Measurements from ENCODE around the gene LRRC4. TPM values are rescaled to one million over a fixed set of nuclear protein-coding genes. Genes with fewer than 3 reads are reported as not detected.
A peak's percentile ranks its signal among the peaks of the same experiment; 100 is the strongest.

Gene LRRC4, protein sequence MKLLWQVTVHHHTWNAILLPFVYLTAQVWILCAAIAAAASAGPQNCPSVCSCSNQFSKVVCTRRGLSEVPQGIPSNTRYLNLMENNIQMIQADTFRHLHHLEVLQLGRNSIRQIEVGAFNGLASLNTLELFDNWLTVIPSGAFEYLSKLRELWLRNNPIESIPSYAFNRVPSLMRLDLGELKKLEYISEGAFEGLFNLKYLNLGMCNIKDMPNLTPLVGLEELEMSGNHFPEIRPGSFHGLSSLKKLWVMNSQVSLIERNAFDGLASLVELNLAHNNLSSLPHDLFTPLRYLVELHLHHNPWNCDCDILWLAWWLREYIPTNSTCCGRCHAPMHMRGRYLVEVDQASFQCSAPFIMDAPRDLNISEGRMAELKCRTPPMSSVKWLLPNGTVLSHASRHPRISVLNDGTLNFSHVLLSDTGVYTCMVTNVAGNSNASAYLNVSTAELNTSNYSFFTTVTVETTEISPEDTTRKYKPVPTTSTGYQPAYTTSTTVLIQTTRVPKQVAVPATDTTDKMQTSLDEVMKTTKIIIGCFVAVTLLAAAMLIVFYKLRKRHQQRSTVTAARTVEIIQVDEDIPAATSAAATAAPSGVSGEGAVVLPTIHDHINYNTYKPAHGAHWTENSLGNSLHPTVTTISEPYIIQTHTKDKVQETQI
- total RNA-seq (2014; rRNA removed): 0.38 and 0.98 TPM in 2 replicates
- polyA plus RNA-seq (2012): 2.0 TPM

DNA sequence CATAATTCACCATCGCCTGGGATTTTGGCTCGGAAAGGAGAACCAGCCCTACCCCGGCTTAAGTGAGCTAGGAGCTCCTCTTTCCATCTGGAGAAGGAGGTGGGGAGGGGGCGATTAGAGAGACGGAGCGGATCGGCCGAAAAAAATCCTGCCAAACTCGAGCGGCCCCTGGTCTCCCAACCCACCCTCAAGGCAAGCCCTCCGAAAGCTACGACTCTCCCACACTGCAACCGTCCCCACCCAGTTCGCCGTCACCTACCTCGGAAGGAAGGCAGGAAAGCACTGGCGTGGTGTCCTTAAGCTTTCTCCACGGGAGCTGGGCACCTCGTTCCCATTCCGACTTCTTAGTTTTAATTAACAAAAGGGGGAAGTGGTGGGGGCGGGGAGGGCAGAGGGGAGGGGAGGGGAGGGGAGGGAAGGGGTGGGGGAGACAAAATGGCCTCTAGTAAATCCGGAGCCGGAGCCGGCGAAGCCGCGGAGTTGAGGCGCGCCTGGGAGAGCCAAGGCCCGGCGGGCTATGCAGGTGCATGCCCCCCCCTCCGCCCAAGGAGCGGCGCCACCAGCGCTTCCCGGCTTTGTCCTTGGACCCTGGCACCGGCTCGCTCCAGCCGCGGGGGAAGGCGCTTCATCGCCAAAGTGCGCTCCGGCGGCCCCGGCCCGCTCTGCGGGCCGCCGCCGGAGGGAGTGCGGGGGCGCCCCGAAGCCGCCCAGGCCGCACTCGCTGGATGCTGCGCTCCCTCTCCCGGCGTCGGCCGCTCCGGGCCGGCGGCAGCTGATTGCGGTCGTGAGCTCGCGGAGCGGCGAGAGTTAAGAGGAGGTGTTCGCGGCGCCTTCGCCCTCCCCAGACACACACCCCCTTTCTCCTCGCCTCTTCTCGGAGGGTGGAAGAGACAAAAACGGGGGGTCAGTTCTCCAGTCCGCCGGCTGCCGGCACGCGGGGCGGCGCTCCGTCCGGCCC lies at the start of gene LRRC4:
TSS of gene LRRC4 (minus strand) at position 784 of the 958 bp plus-strand sequence. CDS start 797 bp downstream, outside the sequence.
- peak; percentile 59 for DNase-seq (ENCODE audit: low read depth)

- DNase-seq (ENCODE audit: low read depth): no peak
Observed at GRCh38 chr7:128080169-128080568, 48.9 kb upstream of the LRRC4 start.

GRCh38 chr7:128078309-128078708 lies 47.1 kb upstream of the LRRC4 start:
- no peak for DNase-seq (ENCODE audit: low read depth)

DNA sequence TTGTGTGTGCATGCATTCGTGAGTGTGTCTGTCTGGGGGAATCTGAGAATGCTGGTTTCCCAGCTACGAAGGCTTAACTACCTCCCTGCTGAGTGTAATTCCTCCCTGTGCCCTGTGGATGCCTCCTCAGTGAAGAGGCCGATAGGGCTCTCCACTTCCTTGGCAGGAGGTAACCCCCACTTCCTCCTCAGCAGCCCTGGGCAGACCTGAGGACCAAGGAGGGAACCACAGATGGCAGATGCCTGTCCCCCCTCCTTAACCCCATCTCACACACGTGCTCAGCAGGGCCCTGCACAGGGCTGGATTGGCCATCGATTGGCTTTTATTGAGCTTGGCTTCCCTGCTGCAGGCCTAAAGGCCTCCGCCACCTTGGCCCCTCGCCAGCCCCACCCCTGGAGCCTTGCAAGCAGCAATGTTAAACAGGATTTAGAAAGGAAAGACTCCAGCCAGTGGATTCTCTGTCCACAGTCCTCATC lies 45.6 kb upstream of the LRRC4 start:
- no peak for DNase-seq (ENCODE audit: low read depth)

DNA sequence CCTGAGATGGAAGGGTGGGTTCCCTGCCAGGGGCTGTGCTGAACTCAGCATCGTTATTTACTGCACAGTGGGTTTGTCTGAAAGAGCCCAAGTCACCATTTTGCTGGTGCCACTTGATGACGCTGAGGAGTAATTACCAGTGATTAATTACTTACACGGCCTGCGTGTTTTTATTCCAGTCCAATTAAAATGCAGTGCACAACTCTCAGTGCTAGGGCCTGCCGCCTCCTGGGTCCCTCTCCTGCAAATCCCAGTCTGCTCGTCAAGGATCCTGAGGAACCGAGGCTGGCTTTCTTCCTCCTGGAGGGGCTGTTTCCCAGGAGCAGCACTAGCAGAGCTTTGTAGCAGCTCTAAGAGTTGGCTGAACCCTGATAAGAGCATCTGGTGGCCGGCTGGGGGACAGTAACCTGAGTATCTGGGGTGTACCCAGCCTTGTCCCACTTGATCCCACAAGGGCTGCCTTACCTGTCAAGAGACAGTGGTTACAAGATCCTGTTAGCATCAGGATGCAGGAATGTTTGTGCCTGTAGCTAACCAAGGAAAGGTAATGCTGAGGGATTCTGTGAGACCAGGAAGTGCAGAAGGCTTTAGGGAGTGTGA lies 45.1 kb upstream of the LRRC4 start:
- no peak for DNase-seq (ENCODE audit: low read depth)

- DNase-seq (ENCODE audit: low read depth): no peak
Observed at GRCh38 chr7:128075242-128076095, 44.2 kb upstream of the LRRC4 start.

DNA sequence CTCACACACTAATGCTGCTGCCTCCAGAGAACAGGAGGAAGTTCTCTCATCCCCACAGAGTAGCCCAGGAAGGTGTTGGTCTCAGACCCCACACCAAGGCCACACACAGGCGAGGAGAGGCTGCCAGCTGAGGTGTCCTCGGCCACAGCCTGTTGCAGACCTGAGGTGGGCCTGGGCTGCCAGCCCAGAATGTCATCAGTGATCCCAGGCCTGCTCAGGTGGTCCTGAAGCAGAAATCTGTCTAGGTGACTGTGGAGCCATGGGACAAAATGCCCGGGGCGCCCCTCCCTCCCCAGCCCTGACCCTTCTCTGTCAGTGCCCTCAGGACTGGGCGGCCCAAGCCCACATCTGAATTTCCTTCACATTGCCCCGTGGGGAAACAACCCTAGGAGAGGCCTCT lies 43.5 kb upstream of the LRRC4 start:
- no peak for DNase-seq (ENCODE audit: low read depth)

DNA sequence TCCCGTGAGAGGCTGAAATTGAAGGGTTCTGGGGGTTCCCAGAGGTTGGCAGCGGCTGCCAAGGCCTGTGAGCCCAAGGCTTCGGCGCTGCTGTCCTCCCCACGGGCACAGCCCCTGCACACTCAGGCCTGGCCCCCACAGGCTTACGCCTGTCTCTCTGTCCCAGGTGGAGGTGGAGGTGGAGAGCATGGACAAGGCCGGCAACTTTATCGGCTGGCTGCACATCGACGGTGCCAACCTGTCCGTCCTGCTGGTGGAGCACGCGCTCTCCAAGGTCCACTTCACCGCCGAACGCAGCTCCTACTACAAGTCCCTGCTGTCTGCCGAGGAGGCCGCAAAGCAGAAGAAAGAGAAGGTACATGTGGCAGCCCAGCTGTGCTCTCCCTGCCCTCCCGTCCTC lies 43.1 kb upstream of the LRRC4 start:
- no peak for DNase-seq (ENCODE audit: low read depth)

DNA sequence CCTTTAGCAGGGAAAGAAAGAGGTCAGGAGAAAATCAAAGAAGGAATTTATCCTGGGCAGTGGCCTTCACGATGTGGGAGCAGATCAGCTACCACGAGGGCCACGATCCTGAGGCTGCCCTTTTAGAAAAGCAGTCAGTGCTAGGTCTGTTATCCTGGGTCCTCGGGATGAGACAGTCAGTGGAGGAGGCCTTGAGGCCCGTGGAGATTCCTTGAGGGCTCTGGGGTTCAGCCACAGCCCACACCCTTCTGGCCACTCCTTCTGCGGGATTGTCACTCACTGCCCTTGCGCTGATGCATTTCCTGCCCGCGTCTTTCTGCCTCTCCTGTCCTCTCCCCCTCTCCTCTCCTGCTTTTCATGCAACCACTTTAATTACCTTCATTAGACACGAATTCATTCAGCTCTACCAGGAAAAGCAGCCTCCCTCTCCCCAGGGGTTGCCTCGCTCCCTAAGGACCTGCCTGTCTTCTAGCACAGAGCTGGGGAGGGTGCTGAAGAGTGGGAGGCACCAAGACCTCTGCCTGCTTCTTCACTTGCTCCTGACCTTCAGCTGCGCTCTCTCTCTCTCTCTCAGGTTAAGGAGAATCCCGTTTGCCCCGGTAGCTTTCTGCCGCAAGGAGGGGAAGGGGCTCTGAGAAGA lies 42.6 kb upstream of the LRRC4 start:
- DNase-seq (ENCODE audit: low read depth): no peak

GRCh38 chr7:128071801-128072200 lies 40.6 kb upstream of the LRRC4 start:
- DNase-seq (ENCODE audit: low read depth): no peak

GRCh38 chr7:128071376-128071775 lies 40.1 kb upstream of the LRRC4 start:
- no peak for DNase-seq (ENCODE audit: low read depth)

- no peak for DNase-seq (ENCODE audit: low read depth)
Observed at GRCh38 chr7:128069373-128070364, 38.4 kb upstream of the LRRC4 start.

DNA sequence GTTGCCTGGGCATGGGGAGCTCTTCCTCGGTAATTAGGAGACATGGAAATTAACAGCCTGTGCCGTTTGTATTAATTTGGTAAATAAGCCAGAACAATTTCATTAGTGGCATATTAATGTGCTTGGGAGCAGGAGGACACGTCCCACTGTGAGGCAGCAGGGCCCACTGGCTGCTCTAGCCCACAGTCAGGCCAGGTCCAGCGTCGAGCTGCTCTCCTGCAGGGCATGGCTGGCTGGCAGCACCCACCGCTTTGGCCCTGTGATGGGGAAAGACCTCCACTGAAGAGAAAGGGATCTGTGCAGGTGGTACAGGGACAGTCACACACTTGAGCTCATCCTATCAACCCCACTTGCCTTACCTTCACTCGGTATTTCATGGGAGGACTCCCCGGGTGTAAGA lies 37.5 kb upstream of the LRRC4 start:
- no peak for DNase-seq (ENCODE audit: low read depth)

DNA sequence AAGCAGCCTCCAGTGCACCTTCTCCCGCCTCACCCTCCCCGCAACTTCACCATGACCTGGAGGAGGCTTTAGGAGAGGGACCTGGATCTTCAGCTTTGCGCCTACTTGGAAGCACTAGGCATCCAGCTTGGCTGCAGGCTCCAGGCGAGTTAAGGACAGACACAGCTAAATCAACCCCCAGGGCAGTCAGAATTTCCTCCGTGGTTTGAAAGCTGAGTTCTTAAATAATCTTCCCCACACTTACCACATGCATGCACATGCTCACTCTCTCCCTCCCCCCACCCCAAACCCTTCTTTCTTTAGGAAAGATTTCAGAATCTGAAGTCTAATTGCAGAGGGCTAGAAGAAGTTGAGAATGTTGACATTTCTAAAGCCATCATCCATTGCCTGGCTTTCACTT lies 36.7 kb upstream of the LRRC4 start:
- DNase-seq (ENCODE audit: low read depth): no peak

DNA sequence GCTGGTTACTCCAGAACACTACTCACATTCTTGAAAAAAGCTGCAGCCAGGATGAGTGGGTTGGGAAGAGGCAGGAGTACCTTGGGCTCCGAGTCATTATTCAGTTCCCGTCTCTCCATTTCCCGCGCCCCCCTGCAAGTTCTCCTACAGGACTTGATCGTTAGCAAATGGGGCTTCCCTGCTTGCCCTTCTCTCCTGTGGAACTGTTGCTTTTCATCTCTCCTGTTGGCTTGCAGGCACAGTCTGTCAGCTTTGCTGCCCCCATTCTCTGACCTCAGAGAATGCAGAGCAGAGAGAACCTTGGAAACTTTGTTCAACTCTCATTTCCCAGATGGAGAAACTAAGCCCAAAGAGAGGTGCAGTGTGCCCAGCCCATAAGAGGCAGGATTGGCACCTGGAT lies 35.6 kb upstream of the LRRC4 start:
- DNase-seq (ENCODE audit: low read depth): no peak

DNA sequence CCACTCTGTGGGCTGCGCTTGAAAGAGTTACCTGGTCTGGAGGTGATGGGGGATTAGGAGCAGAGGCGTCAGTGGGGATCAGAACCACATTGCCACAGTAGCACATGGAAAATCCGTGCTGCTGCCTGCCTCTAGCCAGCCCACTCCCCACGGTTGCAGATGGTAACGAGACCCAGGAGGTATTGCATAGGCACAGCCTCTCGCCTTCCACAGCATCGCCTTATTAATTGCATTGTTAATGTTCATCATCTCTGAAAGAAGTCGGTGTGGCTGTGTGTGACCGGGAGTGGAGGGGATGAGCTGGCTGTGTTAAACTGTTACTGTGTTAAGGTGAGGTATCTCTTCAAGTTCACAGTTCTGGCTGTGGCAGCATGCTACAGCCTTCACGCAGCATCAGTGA lies 35.2 kb upstream of the LRRC4 start:
- DNase-seq (ENCODE audit: low read depth): no peak

GRCh38 chr7:128065872-128066271 lies 34.6 kb upstream of the LRRC4 start:
- no peak for DNase-seq (ENCODE audit: low read depth)

- no peak for DNase-seq (ENCODE audit: low read depth)
Observed at GRCh38 chr7:128063088-128063487, 31.9 kb upstream of the LRRC4 start.

DNA sequence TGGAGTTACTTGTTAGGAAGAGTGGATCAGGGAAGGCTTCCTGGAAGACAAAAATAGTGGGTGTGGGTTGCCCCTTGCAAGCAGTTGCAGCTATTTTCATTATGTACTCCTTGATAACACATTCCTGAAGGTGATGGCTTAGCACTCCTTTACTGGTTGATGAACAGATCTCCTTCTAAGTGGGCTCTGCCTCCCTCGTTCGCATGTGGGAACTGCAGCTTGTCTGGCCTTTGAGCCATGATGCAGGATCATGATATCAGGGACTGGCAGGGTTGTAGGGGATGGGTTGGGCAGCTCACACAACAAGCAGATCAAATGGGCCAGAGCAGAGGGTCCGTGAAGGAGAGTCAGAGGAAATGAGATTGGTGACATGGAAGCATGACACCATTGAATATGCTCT lies 28.8 kb upstream of the LRRC4 start:
- DNase-seq (ENCODE audit: low read depth): no peak

Measured in LHCN-M2 (cell line).